Right lobe of liver (tissue), 4 donors: ENCODE data around the gene GPR35.

Source experiments
- CTCF ChIP-seq, 4 donors: fragments of 200-600 bp in 3 of 4; fragments of 450-650 bp in 1 of 4; IDR thresholded peaks; one replicate each; pipeline versions ENCODE4 v1.5.1 to v1.8.0; 2016 to 2022; ENCODE audit warnings: antibody characterized with exemption in 4 of 4, mild to moderate bottlenecking in 2 of 4
- POLR2A ChIP-seq: fragments of 450-650 bp; IDR thresholded peaks from one replicate; pipeline ENCODE4 v1.6.1; 2017; ENCODE audit warnings: antibody characterized with exemption, mild to moderate bottlenecking
- donor health status: DM: no; HTN: no; CAD: no.
- donor health status: DM: no; HTN: no; CAD: no.
- donor health status: DM: no; HTN: yes; CAD: no.

GRCh38 chr2:240670950-240671349, 45.7 kb downstream of the GPR35 start:
- TF ChIP-seq POLR2A = no peak
- no peak for TF ChIP-seq CTCF (IDR thresholded peaks at IDR 0.05)
